Tibial nerve (tissue), 4 donors: ENCODE data around the gene ZCCHC3. TPM values are rescaled to one million over a fixed set of nuclear protein-coding genes. Genes with fewer than 3 reads are reported as not detected.
A peak's percentile ranks its signal among the peaks of the same experiment; 100 is the strongest.

ENCODE experiments used
- DNase-seq, 2 donors: peaks; one replicate each; pipeline ENCODE4 v3.0.0-alpha.2; 2019; ENCODE audit warnings: low spot score in 2 of 2
- H3K27ac ChIP-seq, 4 donors: fragments of 200-600 bp; sonication (generic) in 3 of 4; one replicate each; pipeline ENCODE4 v1.5.1; 2017 to 2019; ENCODE audit warnings: mild to moderate bottlenecking in 1 of 4
- H3K27me3 ChIP-seq, 2 donors: fragments of 200-600 bp; sonication (generic) in 1 of 2; one replicate each; pipeline versions ENCODE4 v1.5.1 to v1.6.0; 2017 to 2019
- H3K36me3 ChIP-seq, 3 donors: fragments of 200-600 bp; sonication (generic); one replicate each; pipeline ENCODE4 v1.5.1; 2018 to 2019
- H3K4me1 ChIP-seq, 4 donors: fragments of 200-600 bp; sonication (generic) in 3 of 4; one replicate each; pipeline ENCODE4 v1.5.1; 2017 to 2019
- H3K4me3 ChIP-seq, 4 donors: fragments of 200-600 bp; sonication (generic) in 3 of 4; one replicate each; pipeline ENCODE4 v1.5.1; 2017 to 2019; ENCODE audit warnings: mild to moderate bottlenecking in 1 of 4, moderate library complexity in 1 of 4
- H3K9me3 ChIP-seq, 4 donors: fragments of 200-600 bp; sonication (generic) in 3 of 4; one replicate each; pipeline ENCODE4 v1.5.1; 2017 to 2019
- EP300 ChIP-seq, 2 donors: sonication (generic); formaldehyde crosslinking; IDR thresholded peaks; one replicate each; pipeline ENCODE4 v1.6.1; 2017; ENCODE audit warnings: antibody characterized with exemption in 2 of 2, mild to moderate bottlenecking in 1 of 2
- POLR2A ChIP-seq, 2 donors: fragments of 450-650 bp; IDR thresholded peaks; one replicate each; pipeline ENCODE4 v1.6.1; 2017; ENCODE audit warnings: antibody characterized with exemption in 2 of 2, mild to moderate bottlenecking in 2 of 2, moderate library complexity in 2 of 2
- WGBS, 2 donors: methylation state at CpG; one replicate each; pipeline ENCODE4 v1.1.5; 2018; 5-methylcytosine and 5-hydroxymethylcytosine counted together
- total RNA-seq, 4 donors: library from RNA; depleted of rRNA; stranded (reverse); fragments of >200 nt; gene quantifications; one replicate each; pipeline ENCODE4 v1.1.0, GENCODE V29; 2016
- TF ChIP-seq, protein P1 (sequence below), 5 experiments: fragments of 200-600 bp in 3 of 5; fragments of 450-650 bp in 2 of 5; sonication (generic) in 3 of 5; IDR thresholded peaks; one replicate each; pipeline ENCODE4 v1.5.1; 2016 to 2019; ENCODE audit warnings: antibody characterized with exemption in 5 of 5, mild to moderate bottlenecking in 3 of 5, moderate library complexity in 2 of 5

The ZCCHC3 gene
- total RNA-seq, 4 donors from 2014 or later, result 12.0 to 24.9 (median 20.6) TPM

DNA sequence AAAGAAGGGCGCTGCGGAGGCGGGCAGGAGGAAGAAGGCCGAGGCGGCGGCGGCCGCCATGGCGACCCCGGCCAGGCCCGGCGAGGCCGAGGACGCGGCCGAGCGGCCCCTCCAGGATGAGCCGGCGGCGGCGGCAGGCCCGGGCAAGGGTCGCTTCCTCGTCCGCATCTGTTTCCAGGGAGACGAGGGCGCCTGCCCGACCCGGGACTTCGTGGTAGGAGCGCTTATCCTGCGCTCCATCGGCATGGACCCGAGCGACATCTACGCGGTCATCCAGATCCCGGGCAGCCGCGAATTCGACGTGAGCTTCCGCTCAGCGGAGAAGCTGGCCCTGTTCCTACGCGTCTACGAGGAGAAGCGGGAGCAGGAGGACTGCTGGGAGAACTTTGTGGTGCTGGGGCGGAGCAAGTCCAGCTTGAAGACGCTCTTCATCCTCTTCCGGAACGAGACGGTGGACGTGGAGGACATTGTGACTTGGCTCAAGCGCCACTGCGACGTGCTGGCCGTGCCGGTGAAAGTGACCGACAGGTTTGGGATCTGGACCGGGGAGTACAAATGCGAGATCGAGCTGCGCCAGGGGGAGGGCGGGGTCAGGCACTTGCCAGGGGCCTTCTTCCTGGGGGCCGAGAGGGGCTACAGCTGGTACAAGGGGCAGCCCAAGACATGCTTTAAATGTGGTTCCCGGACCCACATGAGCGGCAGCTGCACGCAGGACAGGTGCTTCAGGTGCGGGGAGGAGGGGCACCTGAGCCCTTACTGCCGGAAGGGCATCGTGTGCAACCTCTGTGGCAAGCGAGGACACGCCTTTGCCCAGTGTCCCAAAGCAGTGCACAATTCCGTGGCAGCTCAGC, 780 bp downstream of the ZCCHC3 start:
- DNase-seq, result peak in 1 of 2 donors; percentile 34
- TF ChIP-seq POLR2A (IDR thresholded peaks at IDR 0.05) (no peak), EP300 (IDR thresholded peaks at IDR 0.05) (peak in 1 of 2 donors; percentile 74)
- Histone ChIP-seq H3K27ac (peak overlapping the region; percentile 98 to 100 (median 98)), H3K27me3 (no peaks in the 10 kb centered on the region), H3K4me3 (peak overlapping the region; percentile 84 to 99 (median 92)), H3K36me3 (no peaks in the 10 kb centered on the region), H3K9me3 (no peaks in the 10 kb centered on the region), H3K4me1 (peaks cover 0 to 46% (median 31%) of the 10 kb centered on the region in 4 donors)
- 0 to 1% methylated on average over 54 to 63 of the region's 75 CpGs for WGBS, 2 donors

DNA sequence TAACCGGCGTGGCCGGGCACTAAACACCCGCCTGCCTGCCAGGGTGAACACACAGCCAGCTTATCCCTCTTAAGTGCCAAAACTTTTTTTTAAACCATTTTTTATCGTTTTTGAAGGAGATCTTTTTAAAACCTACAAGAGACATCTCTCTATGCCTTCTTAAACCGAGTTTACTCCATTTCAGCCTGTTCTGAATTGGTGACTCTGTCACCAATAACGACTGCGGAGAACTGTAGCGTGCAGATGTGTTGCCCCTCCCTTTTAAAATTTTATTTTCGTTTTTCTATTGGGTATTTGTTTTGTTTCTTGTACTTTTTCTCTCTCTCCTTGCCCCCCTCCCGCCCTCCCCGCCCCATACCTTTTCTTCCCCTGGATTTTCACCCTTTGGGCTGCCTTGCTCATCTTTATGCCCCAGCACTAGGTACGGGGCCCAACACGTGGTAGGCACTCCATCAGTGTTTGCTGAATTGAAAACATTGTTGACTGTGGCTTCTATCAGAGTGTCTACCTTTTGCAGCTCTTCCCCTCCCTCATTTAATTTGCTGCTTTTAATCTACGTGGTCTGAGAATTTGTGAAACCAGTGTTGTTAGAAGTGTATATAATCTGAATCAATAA, 1.5 kb downstream of the ZCCHC3 start:
- TF ChIP-seq EP300 (IDR thresholded peaks at IDR 0.05) (no peak), POLR2A (IDR thresholded peaks at IDR 0.05) (no peak)
- TF ChIP-seq, protein P1, sequence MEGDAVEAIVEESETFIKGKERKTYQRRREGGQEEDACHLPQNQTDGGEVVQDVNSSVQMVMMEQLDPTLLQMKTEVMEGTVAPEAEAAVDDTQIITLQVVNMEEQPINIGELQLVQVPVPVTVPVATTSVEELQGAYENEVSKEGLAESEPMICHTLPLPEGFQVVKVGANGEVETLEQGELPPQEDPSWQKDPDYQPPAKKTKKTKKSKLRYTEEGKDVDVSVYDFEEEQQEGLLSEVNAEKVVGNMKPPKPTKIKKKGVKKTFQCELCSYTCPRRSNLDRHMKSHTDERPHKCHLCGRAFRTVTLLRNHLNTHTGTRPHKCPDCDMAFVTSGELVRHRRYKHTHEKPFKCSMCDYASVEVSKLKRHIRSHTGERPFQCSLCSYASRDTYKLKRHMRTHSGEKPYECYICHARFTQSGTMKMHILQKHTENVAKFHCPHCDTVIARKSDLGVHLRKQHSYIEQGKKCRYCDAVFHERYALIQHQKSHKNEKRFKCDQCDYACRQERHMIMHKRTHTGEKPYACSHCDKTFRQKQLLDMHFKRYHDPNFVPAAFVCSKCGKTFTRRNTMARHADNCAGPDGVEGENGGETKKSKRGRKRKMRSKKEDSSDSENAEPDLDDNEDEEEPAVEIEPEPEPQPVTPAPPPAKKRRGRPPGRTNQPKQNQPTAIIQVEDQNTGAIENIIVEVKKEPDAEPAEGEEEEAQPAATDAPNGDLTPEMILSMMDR (IDR thresholded peaks at IDR 0.05), result no peak
- DNase-seq, result no peak
- Histone ChIP-seq H3K36me3 (no peaks in the 10 kb centered on the region), H3K27me3 (no peaks in the 10 kb centered on the region), H3K4me3 (peak overlapping the region; percentile 84 to 99 (median 92)), H3K27ac (peak overlapping the region; percentile 98 to 100 (median 98)), H3K9me3 (no peaks in the 10 kb centered on the region), H3K4me1 (peaks cover 0 to 46% (median 31%) of the 10 kb centered on the region in 4 donors)
- WGBS, 2 donors, result 3% methylated on average over 15 of the region's 15 CpGs

DNA sequence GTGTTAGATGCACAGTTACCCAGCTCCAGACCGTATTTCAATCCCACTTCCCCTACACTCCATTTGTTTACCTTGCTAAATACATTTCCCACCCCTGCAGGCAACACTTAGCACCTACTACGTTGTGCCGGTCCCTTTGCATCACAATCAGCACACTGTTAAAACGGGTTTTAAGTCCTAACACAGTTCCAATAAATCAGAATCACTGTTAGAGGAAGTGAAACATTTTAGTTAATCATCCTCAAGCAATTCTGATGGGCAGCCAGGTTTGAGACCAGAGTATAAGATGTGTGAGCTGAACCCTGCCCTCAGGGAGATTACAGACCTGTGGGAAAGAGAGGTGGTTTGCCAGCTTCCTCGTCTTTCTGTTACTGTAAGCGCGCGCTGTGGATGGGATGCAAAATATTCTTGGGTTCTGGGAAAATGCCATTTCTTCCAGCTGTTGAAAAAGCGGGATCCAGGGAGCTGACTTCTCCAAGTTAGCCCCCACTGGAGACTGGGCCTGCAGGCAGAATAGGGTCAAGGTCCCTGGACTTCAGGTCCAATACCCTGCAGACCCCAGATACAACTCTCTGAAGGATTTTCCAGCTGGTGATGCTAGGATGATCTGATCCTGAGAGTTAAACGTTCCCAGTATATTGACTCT, 3.1 kb downstream of the ZCCHC3 start:
- H3K36me3 ChIP-seq, result no peaks in the 10 kb centered on the region
- no peaks in the 10 kb centered on the region for H3K27me3 ChIP-seq
- H3K4me3 ChIP-seq, result peak overlapping the region in 1 of 4 donors; percentile 96
- peak overlapping the region in 2 of 4 donors; percentile 53 to 80 for H3K27ac ChIP-seq
- TF ChIP-seq POLR2A (IDR thresholded peaks at IDR 0.05) (no peak), EP300 (IDR thresholded peaks at IDR 0.05) (no peak)
- TF ChIP-seq, protein P1 (IDR thresholded peaks at IDR 0.05), result no peak
- peaks cover 0 to 46% (median 31%) of the 10 kb centered on the region in 4 donors for H3K4me1 ChIP-seq
- 27 to 36% methylated on average over 10 of the region's 10 CpGs for WGBS, 2 donors
- no peak for DNase-seq
- H3K9me3 ChIP-seq, result no peaks in the 10 kb centered on the region

DNA sequence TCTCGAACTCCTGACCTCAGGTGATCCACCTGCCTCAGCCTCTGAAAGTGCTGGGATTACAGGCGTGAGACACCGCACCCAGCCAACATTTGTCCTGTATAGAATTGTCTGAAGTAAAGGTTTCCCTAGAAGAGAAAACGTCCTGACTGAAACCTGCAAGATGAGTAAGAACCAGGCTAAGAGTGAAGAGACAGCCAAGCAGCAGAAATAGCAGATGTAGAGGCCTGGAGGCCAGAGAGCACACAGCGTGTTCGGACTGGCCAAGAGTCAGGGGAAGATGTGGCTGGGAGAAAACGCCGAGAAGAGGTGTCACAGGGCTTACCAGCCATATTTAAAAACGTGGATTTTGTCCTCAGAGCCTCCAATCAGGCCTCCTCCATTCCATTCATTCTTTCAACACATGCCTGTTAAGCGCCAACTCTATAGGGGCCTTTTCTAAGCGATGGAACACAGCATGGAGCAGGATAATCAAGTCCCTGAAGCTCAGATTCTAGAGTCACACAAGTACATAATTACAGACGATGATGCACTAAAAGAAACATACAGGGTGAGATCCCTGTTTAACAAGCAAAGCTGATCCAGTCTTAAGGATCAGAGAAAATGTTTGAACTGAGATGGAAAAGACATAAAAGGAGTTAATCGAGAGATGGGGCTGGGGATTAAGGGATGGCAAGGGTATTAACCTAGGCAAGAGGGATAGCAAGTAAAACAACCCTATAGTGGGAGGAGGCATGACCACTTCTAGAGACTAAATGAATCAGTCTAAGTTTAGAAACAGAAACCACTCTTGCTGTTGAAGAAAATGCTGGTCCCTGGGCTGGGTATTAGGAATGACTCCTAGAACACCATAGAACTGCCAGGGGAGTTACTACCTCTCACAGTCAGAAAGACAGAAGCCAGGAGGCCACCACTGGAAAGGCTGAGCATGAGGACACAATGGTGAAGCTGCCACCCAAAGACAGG, 4.8 kb downstream of the ZCCHC3 start:
- no peaks in the 10 kb centered on the region for H3K9me3 ChIP-seq
- no peak for DNase-seq
- WGBS, 2 donors, result 62 to 68% methylated on average over 13 of the region's 13 CpGs
- no peaks in the 10 kb centered on the region for H3K36me3 ChIP-seq
- H3K4me1 ChIP-seq, result peaks cover 0 to 36% (median 27%) of the 10 kb centered on the region in 4 donors
- H3K4me3 ChIP-seq, result no peak overlapping the region
- TF ChIP-seq, protein P1 (IDR thresholded peaks at IDR 0.05), result no peak
- no peak for TF ChIP-seq POLR2A (IDR thresholded peaks at IDR 0.05)
- TF ChIP-seq EP300 (IDR thresholded peaks at IDR 0.05), result no peak
- peak overlapping the region in 1 of 4 donors; percentile 80 for H3K27ac ChIP-seq
- H3K27me3 ChIP-seq, result no peaks in the 10 kb centered on the region

DNA sequence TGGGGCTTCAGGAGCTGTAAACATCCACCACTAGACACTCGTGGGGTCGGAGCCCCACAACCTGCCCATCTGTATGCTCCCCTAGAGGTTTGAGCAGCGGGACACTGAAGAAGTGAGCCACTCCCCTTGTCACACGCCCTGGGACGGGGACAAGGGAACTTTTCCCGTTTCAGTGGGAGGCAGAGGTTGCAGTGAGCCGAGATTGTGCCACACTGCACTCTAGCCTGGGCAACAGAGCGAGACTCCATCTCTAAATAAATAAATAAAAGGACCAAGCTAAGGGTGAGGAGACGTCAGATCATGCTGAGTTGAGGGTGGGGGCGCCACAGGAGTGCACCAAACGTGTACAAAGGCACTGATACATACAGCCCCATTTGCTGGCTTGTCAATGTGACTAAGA, 8.4 kb downstream of the ZCCHC3 start:
- H3K4me1 ChIP-seq, result peaks cover 0 to 29% (median 16%) of the 10 kb centered on the region in 4 donors
- H3K4me3 ChIP-seq, result no peak overlapping the region
- H3K9me3 ChIP-seq, result no peaks in the 10 kb centered on the region
- H3K36me3 ChIP-seq, result no peaks in the 10 kb centered on the region
- DNase-seq, result no peak
- no peaks in the 10 kb centered on the region for H3K27me3 ChIP-seq
- no peak for TF ChIP-seq POLR2A (IDR thresholded peaks at IDR 0.05)
- no peak for TF ChIP-seq EP300 (IDR thresholded peaks at IDR 0.05)
- TF ChIP-seq, protein P1 (IDR thresholded peaks at IDR 0.05), result no peak
- 71 to 74% methylated on average over 11 of the region's 11 CpGs for WGBS, 2 donors
- H3K27ac ChIP-seq, result no peak overlapping the region
